ENCODE data around the gene B4GALT6.

- TF ChIP-seq EZH2 (IDR thresholded peaks at IDR 0.05; ENCODE audit: borderline replicate concordance) (no peak), EZH2phosphoT487 (IDR thresholded peaks at IDR 0.05; ENCODE audit: low read depth, severe bottlenecking, unreplicated experiment) (no peak)
- TF ChIP-seq, protein P1, sequence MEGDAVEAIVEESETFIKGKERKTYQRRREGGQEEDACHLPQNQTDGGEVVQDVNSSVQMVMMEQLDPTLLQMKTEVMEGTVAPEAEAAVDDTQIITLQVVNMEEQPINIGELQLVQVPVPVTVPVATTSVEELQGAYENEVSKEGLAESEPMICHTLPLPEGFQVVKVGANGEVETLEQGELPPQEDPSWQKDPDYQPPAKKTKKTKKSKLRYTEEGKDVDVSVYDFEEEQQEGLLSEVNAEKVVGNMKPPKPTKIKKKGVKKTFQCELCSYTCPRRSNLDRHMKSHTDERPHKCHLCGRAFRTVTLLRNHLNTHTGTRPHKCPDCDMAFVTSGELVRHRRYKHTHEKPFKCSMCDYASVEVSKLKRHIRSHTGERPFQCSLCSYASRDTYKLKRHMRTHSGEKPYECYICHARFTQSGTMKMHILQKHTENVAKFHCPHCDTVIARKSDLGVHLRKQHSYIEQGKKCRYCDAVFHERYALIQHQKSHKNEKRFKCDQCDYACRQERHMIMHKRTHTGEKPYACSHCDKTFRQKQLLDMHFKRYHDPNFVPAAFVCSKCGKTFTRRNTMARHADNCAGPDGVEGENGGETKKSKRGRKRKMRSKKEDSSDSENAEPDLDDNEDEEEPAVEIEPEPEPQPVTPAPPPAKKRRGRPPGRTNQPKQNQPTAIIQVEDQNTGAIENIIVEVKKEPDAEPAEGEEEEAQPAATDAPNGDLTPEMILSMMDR (IDR thresholded peaks at IDR 0.05; ENCODE audit: poor library complexity) = no peak
These were observed 35.1 kb upstream of the B4GALT6 start for GRCh38 chr18:31719363-31720006.

Data from hepatocyte (in vitro differentiated cells).